GM19238 (cell line): Measurements from ENCODE around the gene PROS1.

ENCODE experiments used
- DNase-seq: peaks from one replicate; pipeline ENCODE4 v3.0.0; 2011; ENCODE audit warnings: low spot score; ENCODE audit not compliant: insufficient read length

The PROS1 gene

GRCh38 chr3:93973131-93974126, at the start of gene PROS1:
TSS of gene PROS1 (minus strand) at chr3:93973896. CDS start at chr3:93973749, 147 bp downstream.
- no peak for DNase-seq

GRCh38 chr3:94020293-94020692, 46.6 kb upstream of the PROS1 start:
- DNase-seq, result no peak

- no peak for DNase-seq
These were observed 46.0 kb upstream of the PROS1 start for GRCh38 chr3:94019659-94020058.

- DNase-seq, result no peak
These were observed 41.3 kb upstream of the PROS1 start for GRCh38 chr3:94015025-94015424.

GRCh38 chr3:94012185-94012584, 38.5 kb upstream of the PROS1 start:
- DNase-seq, result no peak

GRCh38 chr3:94011233-94011711, 37.6 kb upstream of the PROS1 start:
- DNase-seq, result no peak

- DNase-seq, result no peak
These were observed 35.9 kb upstream of the PROS1 start for GRCh38 chr3:94009608-94010007.

- no peak for DNase-seq
These were observed 34.6 kb upstream of the PROS1 start for GRCh38 chr3:94008253-94008652.

- peak; percentile 15 for DNase-seq
These were observed 30.7 kb upstream of the PROS1 start for GRCh38 chr3:94004301-94004910.

GRCh38 chr3:94001827-94002495, 28.3 kb upstream of the PROS1 start:
- DNase-seq, result no peak

- DNase-seq, result no peak
These were observed 27.5 kb upstream of the PROS1 start for GRCh38 chr3:94001191-94001590.

GRCh38 chr3:93994056-93994455, 20.4 kb upstream of the PROS1 start:
- no peak for DNase-seq

- DNase-seq, result no peak
These were observed 18.5 kb upstream of the PROS1 start for GRCh38 chr3:93992207-93992606.

- no peak for DNase-seq
These were observed 17.9 kb upstream of the PROS1 start for GRCh38 chr3:93991631-93992030.

- DNase-seq, result no peak
These were observed 15.5 kb upstream of the PROS1 start for GRCh38 chr3:93989241-93989640.

- DNase-seq, result no peak
These were observed 15.1 kb upstream of the PROS1 start for GRCh38 chr3:93988764-93989163.

- DNase-seq, result no peak
These were observed 14.6 kb upstream of the PROS1 start for GRCh38 chr3:93988283-93988682.

GRCh38 chr3:93984618-93985017, 10.9 kb upstream of the PROS1 start:
- no peak for DNase-seq

- no peak for DNase-seq
These were observed 9.7 kb upstream of the PROS1 start for GRCh38 chr3:93983408-93983807.

GRCh38 chr3:93981649-93982048, 8.0 kb upstream of the PROS1 start:
- DNase-seq, result no peak

GRCh38 chr3:93979850-93980676, 6.4 kb upstream of the PROS1 start, which contains the start of gene ARL13B:
TSS of gene ARL13B (plus strand) at chr3:93980155. CDS start at chr3:93980424, 269 bp downstream.
- peak; percentile 92 for DNase-seq
